Measurements from ENCODE around the gene FHL2. TPM values are rescaled to one million over a fixed set of nuclear protein-coding genes. Genes with fewer than 3 reads are reported as not detected.

FHL2 gene
- total and polyA plus RNA-seq, 9 of the 15 experiments (the other 6 are each of a cell fraction or from before 2014, with no cell fraction given), result 7.5 to 33.1 (median 23.9) TPM

DNA sequence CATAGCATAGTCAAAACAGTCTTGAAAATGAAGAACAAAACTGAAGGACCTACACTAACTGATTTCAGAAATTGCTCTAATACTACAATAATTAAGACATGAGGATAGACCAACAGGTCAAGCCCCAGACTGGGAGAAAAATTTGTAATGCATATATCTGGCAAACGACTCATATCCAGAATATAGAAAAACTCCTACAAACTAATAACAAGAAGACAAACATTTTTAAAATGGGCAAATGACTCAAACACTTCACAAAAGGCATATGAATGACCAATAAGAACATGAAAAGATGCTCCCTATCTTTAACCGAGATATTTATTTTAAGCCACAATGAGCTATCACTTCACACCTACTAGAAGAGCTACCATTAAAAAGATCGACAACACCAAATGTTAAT, 83.5 kb downstream of the FHL2 start (continued):
- TF ChIP-seq, protein P1, sequence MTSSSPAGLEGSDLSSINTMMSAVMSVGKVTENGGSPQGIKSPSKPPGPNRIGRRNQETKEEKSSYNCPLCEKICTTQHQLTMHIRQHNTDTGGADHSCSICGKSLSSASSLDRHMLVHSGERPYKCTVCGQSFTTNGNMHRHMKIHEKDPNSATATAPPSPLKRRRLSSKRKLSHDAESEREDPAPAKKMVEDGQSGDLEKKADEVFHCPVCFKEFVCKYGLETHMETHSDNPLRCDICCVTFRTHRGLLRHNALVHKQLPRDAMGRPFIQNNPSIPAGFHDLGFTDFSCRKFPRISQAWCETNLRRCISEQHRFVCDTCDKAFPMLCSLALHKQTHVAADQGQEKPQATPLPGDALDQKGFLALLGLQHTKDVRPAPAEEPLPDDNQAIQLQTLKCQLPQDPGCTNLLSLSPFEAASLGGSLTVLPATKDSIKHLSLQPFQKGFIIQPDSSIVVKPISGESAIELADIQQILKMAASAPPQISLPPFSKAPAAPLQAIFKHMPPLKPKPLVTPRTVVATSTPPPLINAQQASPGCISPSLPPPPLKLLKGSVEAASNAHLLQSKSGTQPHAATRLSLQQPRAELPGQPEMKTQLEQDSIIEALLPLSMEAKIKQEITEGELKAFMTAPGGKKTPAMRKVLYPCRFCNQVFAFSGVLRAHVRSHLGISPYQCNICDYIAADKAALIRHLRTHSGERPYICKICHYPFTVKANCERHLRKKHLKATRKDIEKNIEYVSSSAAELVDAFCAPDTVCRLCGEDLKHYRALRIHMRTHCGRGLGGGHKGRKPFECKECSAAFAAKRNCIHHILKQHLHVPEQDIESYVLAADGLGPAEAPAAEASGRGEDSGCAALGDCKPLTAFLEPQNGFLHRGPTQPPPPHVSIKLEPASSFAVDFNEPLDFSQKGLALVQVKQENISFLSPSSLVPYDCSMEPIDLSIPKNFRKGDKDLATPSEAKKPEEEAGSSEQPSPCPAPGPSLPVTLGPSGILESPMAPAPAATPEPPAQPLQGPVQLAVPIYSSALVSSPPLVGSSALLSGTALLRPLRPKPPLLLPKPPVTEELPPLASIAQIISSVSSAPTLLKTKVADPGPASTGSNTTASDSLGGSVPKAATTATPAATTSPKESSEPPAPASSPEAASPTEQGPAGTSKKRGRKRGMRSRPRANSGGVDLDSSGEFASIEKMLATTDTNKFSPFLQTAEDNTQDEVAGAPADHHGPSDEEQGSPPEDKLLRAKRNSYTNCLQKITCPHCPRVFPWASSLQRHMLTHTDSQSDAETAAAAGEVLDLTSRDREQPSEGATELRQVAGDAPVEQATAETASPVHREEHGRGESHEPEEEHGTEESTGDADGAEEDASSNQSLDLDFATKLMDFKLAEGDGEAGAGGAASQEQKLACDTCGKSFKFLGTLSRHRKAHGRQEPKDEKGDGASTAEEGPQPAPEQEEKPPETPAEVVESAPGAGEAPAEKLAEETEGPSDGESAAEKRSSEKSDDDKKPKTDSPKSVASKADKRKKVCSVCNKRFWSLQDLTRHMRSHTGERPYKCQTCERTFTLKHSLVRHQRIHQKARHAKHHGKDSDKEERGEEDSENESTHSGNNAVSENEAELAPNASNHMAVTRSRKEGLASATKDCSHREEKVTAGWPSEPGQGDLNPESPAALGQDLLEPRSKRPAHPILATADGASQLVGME (CRISPR knock-in tag; IDR thresholded peaks at IDR 0.05), result no peak
- TF ChIP-seq MEF2D (tag; conservative IDR thresholded peaks at IDR 0.05; ENCODE audit: low read depth), result no peak
- TF ChIP-seq ZNF561 (CRISPR knock-in tag; conservative IDR thresholded peaks at IDR 0.05), result no peak
- TF ChIP-seq, protein P2, sequence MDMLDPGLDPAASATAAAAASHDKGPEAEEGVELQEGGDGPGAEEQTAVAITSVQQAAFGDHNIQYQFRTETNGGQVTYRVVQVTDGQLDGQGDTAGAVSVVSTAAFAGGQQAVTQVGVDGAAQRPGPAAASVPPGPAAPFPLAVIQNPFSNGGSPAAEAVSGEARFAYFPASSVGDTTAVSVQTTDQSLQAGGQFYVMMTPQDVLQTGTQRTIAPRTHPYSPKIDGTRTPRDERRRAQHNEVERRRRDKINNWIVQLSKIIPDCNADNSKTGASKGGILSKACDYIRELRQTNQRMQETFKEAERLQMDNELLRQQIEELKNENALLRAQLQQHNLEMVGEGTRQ (CRISPR knock-in tag; IDR thresholded peaks at IDR 0.05), result no peak
- TF ChIP-seq, protein P3, sequence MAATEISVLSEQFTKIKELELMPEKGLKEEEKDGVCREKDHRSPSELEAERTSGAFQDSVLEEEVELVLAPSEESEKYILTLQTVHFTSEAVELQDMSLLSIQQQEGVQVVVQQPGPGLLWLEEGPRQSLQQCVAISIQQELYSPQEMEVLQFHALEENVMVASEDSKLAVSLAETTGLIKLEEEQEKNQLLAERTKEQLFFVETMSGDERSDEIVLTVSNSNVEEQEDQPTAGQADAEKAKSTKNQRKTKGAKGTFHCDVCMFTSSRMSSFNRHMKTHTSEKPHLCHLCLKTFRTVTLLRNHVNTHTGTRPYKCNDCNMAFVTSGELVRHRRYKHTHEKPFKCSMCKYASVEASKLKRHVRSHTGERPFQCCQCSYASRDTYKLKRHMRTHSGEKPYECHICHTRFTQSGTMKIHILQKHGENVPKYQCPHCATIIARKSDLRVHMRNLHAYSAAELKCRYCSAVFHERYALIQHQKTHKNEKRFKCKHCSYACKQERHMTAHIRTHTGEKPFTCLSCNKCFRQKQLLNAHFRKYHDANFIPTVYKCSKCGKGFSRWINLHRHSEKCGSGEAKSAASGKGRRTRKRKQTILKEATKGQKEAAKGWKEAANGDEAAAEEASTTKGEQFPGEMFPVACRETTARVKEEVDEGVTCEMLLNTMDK (IDR thresholded peaks at IDR 0.05; ENCODE audit: borderline replicate concordance, insufficient read depth, low read depth, low read length, poor library complexity, severe bottlenecking), result no peak
- no peak for TF ChIP-seq ZNF586 (CRISPR knock-in tag; conservative IDR thresholded peaks at IDR 0.05)
- no peak for TF ChIP-seq FOXJ2 (tag; IDR thresholded peaks at IDR 0.05)
- TF ChIP-seq, protein P4, sequence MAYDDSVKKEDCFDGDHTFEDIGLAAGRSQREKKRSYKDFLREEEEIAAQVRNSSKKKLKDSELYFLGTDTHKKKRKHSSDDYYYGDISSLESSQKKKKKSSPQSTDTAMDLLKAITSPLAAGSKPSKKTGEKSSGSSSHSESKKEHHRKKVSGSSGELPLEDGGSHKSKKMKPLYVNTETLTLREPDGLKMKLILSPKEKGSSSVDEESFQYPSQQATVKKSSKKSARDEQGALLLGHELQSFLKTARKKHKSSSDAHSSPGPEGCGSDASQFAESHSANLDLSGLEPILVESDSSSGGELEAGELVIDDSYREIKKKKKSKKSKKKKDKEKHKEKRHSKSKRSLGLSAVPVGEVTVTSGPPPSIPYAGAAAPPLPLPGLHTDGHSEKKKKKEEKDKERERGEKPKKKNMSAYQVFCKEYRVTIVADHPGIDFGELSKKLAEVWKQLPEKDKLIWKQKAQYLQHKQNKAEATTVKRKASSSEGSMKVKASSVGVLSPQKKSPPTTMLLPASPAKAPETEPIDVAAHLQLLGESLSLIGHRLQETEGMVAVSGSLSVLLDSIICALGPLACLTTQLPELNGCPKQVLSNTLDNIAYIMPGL (CRISPR knock-in tag; IDR thresholded peaks at IDR 0.05), result no peak
- no peak for TF ChIP-seq NUFIP1 (IDR thresholded peaks at IDR 0.05; ENCODE audit: partially characterized antibody)
- TF ChIP-seq RBFOX2 (IDR thresholded peaks at IDR 0.05; ENCODE audit: low read depth, low read length), result no peak
- no peak for TF ChIP-seq CBFB (CRISPR knock-in tag; IDR thresholded peaks at IDR 0.05)
- no peak for TF ChIP-seq MAZ (CRISPR knock-in tag; conservative IDR thresholded peaks at IDR 0.05 in 1 of 2, IDR thresholded peaks at IDR 0.05 in 1 of 2)
- TF ChIP-seq DDX20 (tag; IDR thresholded peaks at IDR 0.05; ENCODE audit: low read depth), result no peak
